Epithelial cell of proximal tubule (primary cell): ENCODE data around the gene SOX18. TPM values are rescaled to one million over a fixed set of nuclear protein-coding genes. Genes with fewer than 3 reads are reported as not detected.

ENCODE experiments used
- DNase-seq: peaks from one replicate; pipeline ENCODE4 v3.0.0-alpha.2; 2011; ENCODE audit warnings: low read depth
- H3K4me3 ChIP-seq: 2 replicates; pipeline ENCODE4 v1.5.1; 2011; ENCODE audit warnings: low read depth, mild to moderate bottlenecking, low read length
- CTCF ChIP-seq: conservative IDR thresholded peaks from 2 replicates; pipeline ENCODE4 v1.5.1; 2012; ENCODE audit warnings: low read depth, mild to moderate bottlenecking, low read length
- total RNA-seq: library from RNA; depleted of rRNA; stranded (reverse); fragments of >200 nt; gene quantifications from 2 replicates; pipeline ENCODE4 v1.2.3, GENCODE V29; 2015

SOX18 gene
- total RNA-seq, 1 donor from 2014 or later = not detected

- no peak for DNase-seq
- H3K4me3 ChIP-seq = no peak overlapping the region
- TF ChIP-seq CTCF = no peak
Measured at GRCh38 chr20:64044484-64045247, 4.8 kb downstream of the SOX18 start.

GRCh38 chr20:64043768-64044167, 5.7 kb downstream of the SOX18 start:
- TF ChIP-seq CTCF = no peak
- no peak for DNase-seq

GRCh38 chr20:64042054-64042781, 7.2 kb downstream of the SOX18 start:
- no peak for TF ChIP-seq CTCF
- no peak for DNase-seq
- H3K4me3 ChIP-seq = peak overlapping the region; percentile 58

More at GRCh38 chr20:64043768-64044167, 5.7 kb downstream of the SOX18 start:
- no peak overlapping the region for H3K4me3 ChIP-seq

GRCh38 chr20:64041781-64042053, 7.7 kb downstream of the SOX18 start:
- H3K4me3 ChIP-seq = peak overlapping the region; percentile 58

GRCh38 chr20:64041040-64041780, 8.2 kb downstream of the SOX18 start:
- no peak overlapping the region for H3K4me3 ChIP-seq
- no peak for DNase-seq
- TF ChIP-seq CTCF = no peak

More at GRCh38 chr20:64041781-64042053, 7.7 kb downstream of the SOX18 start:
- no peak for TF ChIP-seq CTCF
- no peak for DNase-seq

- DNase-seq = no peak
- TF ChIP-seq CTCF = no peak
- no peak overlapping the region for H3K4me3 ChIP-seq
Measured at GRCh38 chr20:64040231-64041039, 9.0 kb downstream of the SOX18 start.
